ENCODE results near the gene OVCH2.

The OVCH2 gene

GRCh38 chr11:7703740-7704139 lies 2.5 kb downstream of the OVCH2 start:
- Histone ChIP-seq H3K4me2 (ENCODE audit: insufficient read depth, low read length) (no peak overlapping the region), H3K36me3 (ENCODE audit: insufficient read depth, low read length) (no peaks in the 10 kb centered on the region), H3K27me3 (ENCODE audit: insufficient read depth, low read length, poor library complexity) (peaks cover 3% of the 10 kb centered on the region), H3K4me1 (ENCODE audit: insufficient read depth, low read length) (no peaks in the 10 kb centered on the region), H3K79me2 (ENCODE audit: insufficient read depth, low read length) (no peaks in the 10 kb centered on the region), H2AFZ (ENCODE audit: low read depth, low read length) (no peak overlapping the region), H3K27ac (ENCODE audit: low read length) (no peak overlapping the region), H3K9ac (ENCODE audit: low read depth, low read length) (no peak overlapping the region), H3K9me3 (ENCODE audit: insufficient read depth, low read length, severe bottlenecking) (no peaks in the 10 kb centered on the region), H3K4me3 (ENCODE audit: low read depth in 1 of 2, low read length in 2 of 2) (no peak overlapping the region), H4K20me1 (ENCODE audit: insufficient read depth, low read length) (no peaks in the 10 kb centered on the region)
- TF ChIP-seq EZH2 (IDR thresholded peaks at IDR 0.05; ENCODE audit: borderline replicate concordance, low read depth, low read length, severe bottlenecking) = no peak
- TF ChIP-seq, protein P1, sequence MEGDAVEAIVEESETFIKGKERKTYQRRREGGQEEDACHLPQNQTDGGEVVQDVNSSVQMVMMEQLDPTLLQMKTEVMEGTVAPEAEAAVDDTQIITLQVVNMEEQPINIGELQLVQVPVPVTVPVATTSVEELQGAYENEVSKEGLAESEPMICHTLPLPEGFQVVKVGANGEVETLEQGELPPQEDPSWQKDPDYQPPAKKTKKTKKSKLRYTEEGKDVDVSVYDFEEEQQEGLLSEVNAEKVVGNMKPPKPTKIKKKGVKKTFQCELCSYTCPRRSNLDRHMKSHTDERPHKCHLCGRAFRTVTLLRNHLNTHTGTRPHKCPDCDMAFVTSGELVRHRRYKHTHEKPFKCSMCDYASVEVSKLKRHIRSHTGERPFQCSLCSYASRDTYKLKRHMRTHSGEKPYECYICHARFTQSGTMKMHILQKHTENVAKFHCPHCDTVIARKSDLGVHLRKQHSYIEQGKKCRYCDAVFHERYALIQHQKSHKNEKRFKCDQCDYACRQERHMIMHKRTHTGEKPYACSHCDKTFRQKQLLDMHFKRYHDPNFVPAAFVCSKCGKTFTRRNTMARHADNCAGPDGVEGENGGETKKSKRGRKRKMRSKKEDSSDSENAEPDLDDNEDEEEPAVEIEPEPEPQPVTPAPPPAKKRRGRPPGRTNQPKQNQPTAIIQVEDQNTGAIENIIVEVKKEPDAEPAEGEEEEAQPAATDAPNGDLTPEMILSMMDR (IDR thresholded peaks at IDR 0.05; ENCODE audit: borderline replicate concordance, extremely low read depth, low read length, poor library complexity, severe bottlenecking) = no peak
- no peak for DNase-seq
- ATAC-seq (ENCODE audit: insufficient read depth, low read depth) = no peak

- H3K27me3 ChIP-seq (ENCODE audit: insufficient read depth, low read length, poor library complexity) = peaks cover 9% of the 10 kb centered on the region
- H3K27ac ChIP-seq (ENCODE audit: low read length) = no peak overlapping the region
- no peaks in the 10 kb centered on the region for H3K36me3 ChIP-seq (ENCODE audit: insufficient read depth, low read length)
- TF ChIP-seq, protein P1 (IDR thresholded peaks at IDR 0.05; ENCODE audit: borderline replicate concordance, extremely low read depth, low read length, poor library complexity, severe bottlenecking) = no peak
- TF ChIP-seq EZH2 (IDR thresholded peaks at IDR 0.05; ENCODE audit: borderline replicate concordance, low read depth, low read length, severe bottlenecking) = no peak
- no peak overlapping the region for H3K4me3 ChIP-seq (ENCODE audit: low read depth in 1 of 2, low read length in 2 of 2)
- H3K9me3 ChIP-seq (ENCODE audit: insufficient read depth, low read length, severe bottlenecking) = no peaks in the 10 kb centered on the region
- no peak overlapping the region for H3K9ac ChIP-seq (ENCODE audit: low read depth, low read length)
- no peaks in the 10 kb centered on the region for H4K20me1 ChIP-seq (ENCODE audit: insufficient read depth, low read length)
- DNase-seq (no peak), ATAC-seq (ENCODE audit: insufficient read depth, low read depth) (no peak)
- no peak overlapping the region for H2AFZ ChIP-seq (ENCODE audit: low read depth, low read length)
- H3K4me1 ChIP-seq (ENCODE audit: insufficient read depth, low read length) = no peaks in the 10 kb centered on the region
- no peaks in the 10 kb centered on the region for H3K79me2 ChIP-seq (ENCODE audit: insufficient read depth, low read length)
- no peak overlapping the region for H3K4me2 ChIP-seq (ENCODE audit: insufficient read depth, low read length)
Observed at GRCh38 chr11:7696424-7696823, 9.9 kb downstream of the OVCH2 start.

DNA sequence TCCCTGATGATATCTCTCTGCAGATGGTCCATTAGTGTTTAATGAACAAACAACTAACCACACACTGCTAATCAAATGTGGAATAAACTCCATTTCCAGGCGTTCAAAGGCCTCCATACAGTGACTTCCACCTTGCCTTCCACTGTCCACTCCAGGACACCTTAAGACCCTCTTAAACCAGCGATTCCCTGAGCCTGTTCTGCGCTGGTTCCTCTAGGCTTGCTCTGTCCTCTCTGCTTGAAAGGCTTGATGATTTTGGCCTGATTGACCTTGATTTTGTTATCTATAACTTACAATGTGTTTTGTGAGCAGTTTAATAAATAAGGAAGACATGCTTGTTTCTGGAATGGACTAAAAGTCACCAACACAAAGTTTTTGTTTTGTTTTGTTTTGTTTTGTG lies 12.0 kb downstream of the OVCH2 start:
- H4K20me1 ChIP-seq (ENCODE audit: insufficient read depth, low read length) = no peaks in the 10 kb centered on the region
- no peaks in the 10 kb centered on the region for H3K9me3 ChIP-seq (ENCODE audit: insufficient read depth, low read length, severe bottlenecking)
- H2AFZ ChIP-seq (ENCODE audit: low read depth, low read length) = no peak overlapping the region
- no peaks in the 10 kb centered on the region for H3K36me3 ChIP-seq (ENCODE audit: insufficient read depth, low read length)
- H3K4me2 ChIP-seq (ENCODE audit: insufficient read depth, low read length) = no peak overlapping the region
- no peak for DNase-seq
- ATAC-seq (ENCODE audit: insufficient read depth, low read depth) = no peak
- H3K9ac ChIP-seq (ENCODE audit: low read depth, low read length) = no peak overlapping the region
- H3K27ac ChIP-seq (ENCODE audit: low read length) = no peak overlapping the region
- H3K4me1 ChIP-seq (ENCODE audit: insufficient read depth, low read length) = no peaks in the 10 kb centered on the region
- TF ChIP-seq EZH2 (IDR thresholded peaks at IDR 0.05; ENCODE audit: borderline replicate concordance, low read depth, low read length, severe bottlenecking) = no peak
- TF ChIP-seq, protein P1 (IDR thresholded peaks at IDR 0.05; ENCODE audit: borderline replicate concordance, extremely low read depth, low read length, poor library complexity, severe bottlenecking) = no peak
- H3K79me2 ChIP-seq (ENCODE audit: insufficient read depth, low read length) = no peaks in the 10 kb centered on the region
- H3K27me3 ChIP-seq (ENCODE audit: insufficient read depth, low read length, poor library complexity) = peaks cover 21% of the 10 kb centered on the region
- H3K4me3 ChIP-seq (ENCODE audit: low read depth in 1 of 2, low read length in 2 of 2) = no peak overlapping the region

DNA sequence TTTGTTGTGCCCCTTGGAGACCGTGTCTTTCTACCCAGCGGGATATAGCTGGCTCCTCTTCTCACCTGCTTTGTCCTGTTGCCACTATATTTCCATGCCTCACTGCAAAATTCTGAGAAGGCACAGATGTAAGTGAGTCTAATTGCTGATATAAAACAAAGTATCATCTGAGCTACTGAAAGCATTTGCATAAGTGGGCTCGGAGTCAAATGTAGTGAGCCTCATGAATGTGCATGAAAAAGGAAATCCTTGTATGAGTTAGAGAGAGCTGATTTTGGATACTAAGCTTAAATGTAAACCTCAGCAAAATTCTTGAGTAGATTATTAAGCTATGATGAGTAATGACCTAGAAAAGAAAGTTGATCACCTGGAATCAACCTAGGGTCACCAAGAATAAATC lies 13.9 kb downstream of the OVCH2 start:
- ATAC-seq (ENCODE audit: insufficient read depth, low read depth) (no peak), DNase-seq (no peak)
- Histone ChIP-seq H3K27me3 (ENCODE audit: insufficient read depth, low read length, poor library complexity) (peaks cover 28% of the 10 kb centered on the region), H3K4me3 (ENCODE audit: low read depth in 1 of 2, low read length in 2 of 2) (no peak overlapping the region), H3K9ac (ENCODE audit: low read depth, low read length) (no peak overlapping the region), H2AFZ (ENCODE audit: low read depth, low read length) (no peak overlapping the region), H3K4me1 (ENCODE audit: insufficient read depth, low read length) (no peaks in the 10 kb centered on the region), H3K9me3 (ENCODE audit: insufficient read depth, low read length, severe bottlenecking) (no peaks in the 10 kb centered on the region), H3K79me2 (ENCODE audit: insufficient read depth, low read length) (no peaks in the 10 kb centered on the region), H3K4me2 (ENCODE audit: insufficient read depth, low read length) (no peak overlapping the region), H4K20me1 (ENCODE audit: insufficient read depth, low read length) (no peaks in the 10 kb centered on the region), H3K36me3 (ENCODE audit: insufficient read depth, low read length) (no peaks in the 10 kb centered on the region), H3K27ac (ENCODE audit: low read length) (no peak overlapping the region)
- no peak for TF ChIP-seq EZH2 (IDR thresholded peaks at IDR 0.05; ENCODE audit: borderline replicate concordance, low read depth, low read length, severe bottlenecking)
- TF ChIP-seq, protein P1 (IDR thresholded peaks at IDR 0.05; ENCODE audit: borderline replicate concordance, extremely low read depth, low read length, poor library complexity, severe bottlenecking) = no peak

All from DND-41 (cell line).